Measurements from ENCODE around the gene CFAP73.
A peak's percentile ranks its signal among the peaks of the same experiment; 100 is the strongest.

CFAP73 gene

GRCh38 chr12:113172185-113172584 is 22.7 kb downstream of the CFAP73 start:
- DNase-seq (ENCODE audit: low spot score) = no peak
- H3K4me3 Mint-ChIP-seq = no peak overlapping the region
- no peak overlapping the region for H3K27ac Mint-ChIP-seq
- no peaks in the 10 kb centered on the region for H3K9me3 Mint-ChIP-seq
- H3K4me1 Mint-ChIP-seq (ENCODE audit: low read depth) = no peaks in the 10 kb centered on the region
- H3K27me3 Mint-ChIP-seq (ENCODE audit: low read depth) = no peaks in the 10 kb centered on the region
- peaks cover 63% of the 10 kb centered on the region for H3K36me3 Mint-ChIP-seq (ENCODE audit: low read depth)

- Mint-ChIP-seq H3K27ac (no peak overlapping the region), H3K4me3 (no peak overlapping the region), H3K36me3 (ENCODE audit: low read depth) (peaks cover 73% of the 10 kb centered on the region), H3K27me3 (ENCODE audit: low read depth) (no peaks in the 10 kb centered on the region), H3K4me1 (ENCODE audit: low read depth) (no peaks in the 10 kb centered on the region), H3K9me3 (peaks cover 5% of the 10 kb centered on the region)
- DNase-seq (ENCODE audit: low spot score) = no peak
These were observed 23.7 kb downstream of the CFAP73 start for GRCh38 chr12:113173081-113173698.

- DNase-seq (ENCODE audit: low spot score) = peak; percentile 68
- Mint-ChIP-seq H3K4me1 (ENCODE audit: low read depth) (no peaks in the 10 kb centered on the region), H3K36me3 (ENCODE audit: low read depth) (peaks cover 79% of the 10 kb centered on the region), H3K27ac (no peak overlapping the region), H3K4me3 (no peak overlapping the region), H3K27me3 (ENCODE audit: low read depth) (no peaks in the 10 kb centered on the region), H3K9me3 (peaks cover 5% of the 10 kb centered on the region)
These were observed 25.2 kb downstream of the CFAP73 start for GRCh38 chr12:113174461-113175384.

- Mint-ChIP-seq H3K27me3 (ENCODE audit: low read depth) (no peaks in the 10 kb centered on the region), H3K4me3 (no peak overlapping the region), H3K36me3 (ENCODE audit: low read depth) (peaks cover 66% of the 10 kb centered on the region), H3K27ac (no peak overlapping the region), H3K4me1 (ENCODE audit: low read depth) (peaks cover 5% of the 10 kb centered on the region), H3K9me3 (peaks cover 5% of the 10 kb centered on the region)
- DNase-seq (ENCODE audit: low spot score) = no peak
These were observed 29.5 kb downstream of the CFAP73 start for GRCh38 chr12:113179023-113179422.

GRCh38 chr12:113180333-113180732 is 30.8 kb downstream of the CFAP73 start:
- no peaks in the 10 kb centered on the region for H3K27me3 Mint-ChIP-seq (ENCODE audit: low read depth)
- peaks cover 5% of the 10 kb centered on the region for H3K4me1 Mint-ChIP-seq (ENCODE audit: low read depth)
- peaks cover 5% of the 10 kb centered on the region for H3K9me3 Mint-ChIP-seq
- H3K27ac Mint-ChIP-seq = no peak overlapping the region
- H3K4me3 Mint-ChIP-seq = no peak overlapping the region
- no peak for DNase-seq (ENCODE audit: low spot score)
- H3K36me3 Mint-ChIP-seq (ENCODE audit: low read depth) = peaks cover 62% of the 10 kb centered on the region

GRCh38 chr12:113181975-113182374 is 32.5 kb downstream of the CFAP73 start:
- no peak overlapping the region for H3K27ac Mint-ChIP-seq
- peaks cover 14% of the 10 kb centered on the region for H3K4me1 Mint-ChIP-seq (ENCODE audit: low read depth)
- DNase-seq (ENCODE audit: low spot score) = no peak
- no peaks in the 10 kb centered on the region for H3K27me3 Mint-ChIP-seq (ENCODE audit: low read depth)
- no peak overlapping the region for H3K4me3 Mint-ChIP-seq
- H3K9me3 Mint-ChIP-seq = peaks cover 5% of the 10 kb centered on the region
- H3K36me3 Mint-ChIP-seq (ENCODE audit: low read depth) = peaks cover 58% of the 10 kb centered on the region

GRCh38 chr12:113183030-113183589 is 33.6 kb downstream of the CFAP73 start:
- peak overlapping the region; percentile 98 for H3K4me3 Mint-ChIP-seq
- peak overlapping the region; percentile 65 for H3K27ac Mint-ChIP-seq
- H3K4me1 Mint-ChIP-seq (ENCODE audit: low read depth) = peaks cover 19% of the 10 kb centered on the region
- H3K9me3 Mint-ChIP-seq = no peaks in the 10 kb centered on the region
- peaks cover 51% of the 10 kb centered on the region for H3K36me3 Mint-ChIP-seq (ENCODE audit: low read depth)
- no peak for DNase-seq (ENCODE audit: low spot score)
- no peaks in the 10 kb centered on the region for H3K27me3 Mint-ChIP-seq (ENCODE audit: low read depth)

- peaks cover 19% of the 10 kb centered on the region for H3K4me1 Mint-ChIP-seq (ENCODE audit: low read depth)
- peaks cover 44% of the 10 kb centered on the region for H3K36me3 Mint-ChIP-seq (ENCODE audit: low read depth)
- H3K27me3 Mint-ChIP-seq (ENCODE audit: low read depth) = no peaks in the 10 kb centered on the region
- peak overlapping the region; percentile 97 for H3K27ac Mint-ChIP-seq
- no peaks in the 10 kb centered on the region for H3K9me3 Mint-ChIP-seq
- peak overlapping the region; percentile 98 for H3K4me3 Mint-ChIP-seq
- no peak for DNase-seq (ENCODE audit: low spot score)
These were observed 34.8 kb downstream of the CFAP73 start for GRCh38 chr12:113184098-113184899.

- Mint-ChIP-seq H3K27me3 (ENCODE audit: low read depth) (no peaks in the 10 kb centered on the region), H3K4me3 (peak overlapping the region; percentile 98), H3K9me3 (no peaks in the 10 kb centered on the region), H3K36me3 (ENCODE audit: low read depth) (peaks cover 41% of the 10 kb centered on the region), H3K27ac (peak overlapping the region; percentile 97), H3K4me1 (ENCODE audit: low read depth) (peaks cover 21% of the 10 kb centered on the region)
- peak; percentile 88 for DNase-seq (ENCODE audit: low spot score)
These were observed 35.3 kb downstream of the CFAP73 start for GRCh38 chr12:113184900-113185179.

- peaks cover 21% of the 10 kb centered on the region for H3K4me1 Mint-ChIP-seq (ENCODE audit: low read depth)
- peaks cover 37% of the 10 kb centered on the region for H3K36me3 Mint-ChIP-seq (ENCODE audit: low read depth)
- peak within 1 kb of the TSS; percentile 98 for H3K4me3 Mint-ChIP-seq
- H3K9me3 Mint-ChIP-seq = no peaks in the 10 kb centered on the region
- peak within 1 kb of the TSS; percentile 97 for H3K27ac Mint-ChIP-seq
- H3K27me3 Mint-ChIP-seq (ENCODE audit: low read depth) = no peaks in the 10 kb centered on the region
- peak; percentile 79 for DNase-seq (ENCODE audit: low spot score)
These were observed 35.9 kb downstream of the CFAP73 start, which contains the start of the genes DDX54 and RITA1 for GRCh38 chr12:113185180-113186032. DDX54 (minus strand) TSS chr12:113185478; CDS start chr12:113185451, 27 bp downstream. RITA1 (plus strand) TSS chr12:113185721; CDS start chr12:113186747, 1,026 bp downstream.

GRCh38 chr12:113186033-113186365 is 36.5 kb downstream of the CFAP73 start:
- H3K4me3 Mint-ChIP-seq = peak overlapping the region; percentile 98
- H3K4me1 Mint-ChIP-seq (ENCODE audit: low read depth) = peaks cover 24% of the 10 kb centered on the region
- H3K27me3 Mint-ChIP-seq (ENCODE audit: low read depth) = no peaks in the 10 kb centered on the region
- peaks cover 37% of the 10 kb centered on the region for H3K36me3 Mint-ChIP-seq (ENCODE audit: low read depth)
- no peak for DNase-seq (ENCODE audit: low spot score)
- no peaks in the 10 kb centered on the region for H3K9me3 Mint-ChIP-seq
- H3K27ac Mint-ChIP-seq = peak overlapping the region; percentile 97

GRCh38 chr12:113186666-113187325 is 37.3 kb downstream of the CFAP73 start:
- Mint-ChIP-seq H3K36me3 (ENCODE audit: low read depth) (peaks cover 35% of the 10 kb centered on the region), H3K4me3 (peak overlapping the region; percentile 98), H3K9me3 (no peaks in the 10 kb centered on the region), H3K4me1 (ENCODE audit: low read depth) (peaks cover 24% of the 10 kb centered on the region), H3K27me3 (ENCODE audit: low read depth) (no peaks in the 10 kb centered on the region), H3K27ac (peak overlapping the region; percentile 97)
- DNase-seq (ENCODE audit: low spot score) = no peak

All from T-helper 2 cell treated with Interferon-gamma antibody and Interleukin-4, amounts not matched to agents 5 μg/mL and 100 μg/mL, for 36 hours (primary cell).